HepG2 (cell line): ENCODE results near the gene SHISA6. TPM values are rescaled to one million over a fixed set of nuclear protein-coding genes. Genes with fewer than 3 reads are reported as not detected.

Source experiments
- ATAC-seq: fragments of 200-7000 bp; cut with Tn5 transposase; 3 replicates; pipeline ENCODE4 v1.9.1; 2020; ENCODE audit warnings: mild to moderate bottlenecking, moderate library complexity
- BruUV-seq: library from RNA; stranded (reverse); fragments of 400-500 nt; replicated peaks from 2 replicates; lab custom pipeline; 2021; lab: Mats Ljungman, UMichigan
- CTCF ChIA-PET: fragments of 300-600 bp; formaldehyde crosslinking; extraction: SDS; loops from one replicate; lab custom pipeline; 2021; ENCODE audit warnings: low total read pairs, inconsistent platforms, low intra/inter-chr PET ratio; lab: Yijun Ruan, JAX
- POLR2A ChIA-PET: fragments of 350-600 bp; sonication (Branson Sonifier 250); formaldehyde crosslinking; loops from one replicate; lab custom pipeline; 2020; ENCODE audit warnings: antibody characterized with exemption, inconsistent platforms; lab: Yijun Ruan, JAX
- DNase-seq: peaks from one replicate; pipeline ENCODE4 v3.0.0-alpha.2; 2015; ENCODE audit warnings: low spot score
- FAIRE-seq: peaks from 3 replicates; lab custom pipeline; 2011; peaks lifted over from hg19 to GRCh38; lab: Jason Lieb, UNC
- H2AFZ ChIP-seq: one replicate; pipeline ENCODE4 v1.6.1; 2011; ENCODE audit warnings: low read length, inconsistent platforms
- H3K27ac ChIP-seq: fragments of 300-600 bp; 3 replicates; pipeline ENCODE4 v1.8.0; 2011; ENCODE audit warnings: mixed run types, mild to moderate bottlenecking, mixed read lengths, low read length, inconsistent platforms; ENCODE audit not compliant: insufficient read depth; ENCODE audit errors: extremely low read length
- H3K27me3 ChIP-seq, 2 experiments: fragments of 200-600 bp in 1 of 2; 2 replicates in 1 of 2; 3 replicates in 1 of 2; pipeline versions ENCODE4 v1.6.0 to v1.8.0; 2011; ENCODE audit warnings: low read length in 2 of 2, mild to moderate bottlenecking in 2 of 2, moderate library complexity in 2 of 2, inconsistent platforms in 1 of 2; ENCODE audit not compliant: insufficient read depth in 2 of 2, control insufficient read depth in 1 of 2
- H3K36me3 ChIP-seq, 2 experiments: fragments of 200-600 bp in 1 of 2; replicated peaks in 1 of 2; 2 replicates in 1 of 2; 3 replicates in 1 of 2; pipeline versions ENCODE4 v1.5.1 to v1.8.0; 2011; ENCODE audit warnings: low read length in 2 of 2, inconsistent platforms in 1 of 2; ENCODE audit not compliant: insufficient read depth in 2 of 2, control insufficient read depth in 1 of 2
- H3K4me1 ChIP-seq: 2 replicates; pipeline ENCODE4 v1.5.1; 2012; ENCODE audit warnings: low read length, inconsistent platforms; ENCODE audit not compliant: insufficient read depth
- H3K4me2 ChIP-seq: 2 replicates; pipeline ENCODE4 v1.6.0; 2011; ENCODE audit warnings: low read depth, low read length, inconsistent platforms
- H3K4me3 ChIP-seq, 3 experiments: fragments of 200-600 bp in 1 of 3; sonication (generic), shearing (Covaris generic) in 1 of 3; replicated peaks in 1 of 3; 2 replicates each; pipeline ENCODE4 v1.5.1; 2011 to 2016; ENCODE audit warnings: low read length in 3 of 3, inconsistent platforms in 2 of 3, low read depth in 2 of 3, mild to moderate bottlenecking in 2 of 3, control low read depth in 1 of 3, mixed read lengths in 1 of 3; ENCODE audit not compliant: insufficient read depth in 1 of 3
- H3K79me2 ChIP-seq: one replicate; pipeline ENCODE4 v1.6.1; 2011; ENCODE audit warnings: low read length, inconsistent platforms; ENCODE audit not compliant: insufficient read depth
- H3K9ac ChIP-seq: 2 replicates; pipeline ENCODE4 v1.6.0; 2011; ENCODE audit warnings: mild to moderate bottlenecking, low read depth, low read length, inconsistent platforms; ENCODE audit not compliant: insufficient read depth
- H3K9me3 ChIP-seq: 2 replicates; pipeline ENCODE4 v1.5.1; 2012; ENCODE audit warnings: mild to moderate bottlenecking, low read length
- H4K20me1 ChIP-seq: 2 replicates; pipeline ENCODE4 v1.6.0; 2011; ENCODE audit warnings: inconsistent platforms, mild to moderate bottlenecking, low read length, moderate library complexity; ENCODE audit not compliant: insufficient read depth
- DBP ChIP-seq: sonication (generic); formaldehyde crosslinking; IDR thresholded peaks from 2 replicates; pipeline ENCODE4 v1.4.0; 2020; ENCODE audit warnings: missing genetic modification reagents; ENCODE audit errors: not compliant biosample characterization
- IKZF4 ChIP-seq: sonication (generic); formaldehyde crosslinking; IDR thresholded peaks from 2 replicates; pipeline ENCODE4 v1.5.1; 2020; ENCODE audit warnings: borderline replicate concordance, mild to moderate bottlenecking, low read depth, missing genetic modification reagents; ENCODE audit errors: not compliant biosample characterization
- MAF1 ChIP-seq: sonication (generic); formaldehyde crosslinking; IDR thresholded peaks from 2 replicates; pipeline ENCODE4 v1.5.0; 2020; ENCODE audit warnings: missing genetic modification reagents, borderline replicate concordance
- RARG ChIP-seq: sonication (generic); formaldehyde crosslinking; IDR thresholded peaks from 2 replicates; pipeline ENCODE4 v1.4.0; 2020; ENCODE audit warnings: low read depth, mild to moderate bottlenecking, missing genetic modification reagents
- RBFOX2 ChIP-seq: fragments of 200-400 bp; formaldehyde crosslinking; IDR thresholded peaks from 2 replicates; pipeline ENCODE4 v1.6.1; 2017; ENCODE audit warnings: low read depth, mild to moderate bottlenecking, low read length
- ZNF20 ChIP-seq: sonication (generic); formaldehyde crosslinking; IDR thresholded peaks from 2 replicates; pipeline ENCODE4 v1.4.0; 2020; ENCODE audit warnings: mild to moderate bottlenecking, moderate library complexity, missing genetic modification reagents
- WGBS: methylation state at CpG from one replicate; pipeline ENCODE4 v1.1.6; 2017; ENCODE audit warnings: low lambda C conversion rate; 5-methylcytosine and 5-hydroxymethylcytosine counted together
- in situ Hi-C: cut with HindIII; loops from 2 replicates; pipeline ENCODE4 v1.10.0; 2017; ENCODE audit warnings: low pct_unique_long_range_greater_than_20kb; ENCODE audit not compliant: extremely low pct_ligation_motif_present
- intact Hi-C: fragments of 100-400 bp; cut with micrococcal nuclease; formaldehyde crosslinking; loops from one replicate; pipeline ENCODE4 v1.10.0; 2022; ENCODE audit not compliant: unreplicated experiment
- polyA plus RNA-seq, 8 experiments: library from polyadenylated mRNA; depleted of rRNA in 3 of 8; stranded (reverse) in 7 of 8; unstranded in 1 of 8; fragments of >200 nt; fragmentation: Illumina TruSeq in 4 of 8; extraction: Trizol in 4 of 8; gene quantifications; 2 replicates each; pipeline versions ENCODE4 v1.2.1 to v1.2.3, GENCODE V29; 2011 to 2016; ENCODE audit warnings: low read depth in 4 of 8, missing spikeins in 1 of 8, mixed read lengths in 1 of 8; ENCODE audit not compliant: insufficient read depth in 1 of 8
- total RNA-seq, 5 experiments: library from RNA; depleted of rRNA; stranded (reverse); fragments of >200 nt; fragmentation: Illumina TruSeq; extraction: Trizol; gene quantifications; 2 replicates each; pipeline ENCODE4 v1.2.3, GENCODE V29; 2016; ENCODE audit warnings: low read depth in 1 of 5
- TF ChIP-seq, protein P1 (sequence below): sonication (generic); formaldehyde crosslinking; IDR thresholded peaks from 2 replicates; pipeline ENCODE4 v1.5.1; 2020; ENCODE audit warnings: missing genetic modification reagents, mild to moderate bottlenecking, borderline replicate concordance
- TF ChIP-seq, protein P2 (sequence below): sonication (generic); formaldehyde crosslinking; IDR thresholded peaks from 2 replicates; pipeline ENCODE4 v1.8.0; 2022; ENCODE audit warnings: missing genetic modification reagents, mild to moderate bottlenecking, borderline replicate concordance

The SHISA6 gene
- total and polyA plus RNA-seq, 2 of the 13 experiments (the other 11 are each of a cell fraction or from before 2014, with no cell fraction given) = not detected

DNA sequence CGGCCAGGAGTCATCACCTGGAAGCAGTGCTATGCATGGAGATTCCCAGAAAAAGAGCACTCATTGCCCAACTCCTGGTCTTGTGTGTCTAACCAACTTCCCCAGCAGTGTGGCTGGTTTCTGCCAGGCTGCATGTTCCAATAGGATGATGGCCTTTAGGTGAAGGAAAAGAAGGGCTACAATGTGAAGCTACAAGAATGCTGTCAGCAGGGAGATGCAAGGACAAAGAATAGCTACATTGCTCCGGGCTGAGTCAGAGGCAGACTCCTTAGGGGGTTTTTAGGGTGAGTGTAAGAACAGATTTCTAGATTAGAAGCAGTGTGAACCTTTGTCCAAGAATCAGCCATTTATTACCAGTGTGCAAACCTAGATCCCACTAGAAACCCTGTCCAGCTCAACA lies 294.2 kb downstream of the SHISA6 start (continued):
- TF ChIP-seq, protein P1, sequence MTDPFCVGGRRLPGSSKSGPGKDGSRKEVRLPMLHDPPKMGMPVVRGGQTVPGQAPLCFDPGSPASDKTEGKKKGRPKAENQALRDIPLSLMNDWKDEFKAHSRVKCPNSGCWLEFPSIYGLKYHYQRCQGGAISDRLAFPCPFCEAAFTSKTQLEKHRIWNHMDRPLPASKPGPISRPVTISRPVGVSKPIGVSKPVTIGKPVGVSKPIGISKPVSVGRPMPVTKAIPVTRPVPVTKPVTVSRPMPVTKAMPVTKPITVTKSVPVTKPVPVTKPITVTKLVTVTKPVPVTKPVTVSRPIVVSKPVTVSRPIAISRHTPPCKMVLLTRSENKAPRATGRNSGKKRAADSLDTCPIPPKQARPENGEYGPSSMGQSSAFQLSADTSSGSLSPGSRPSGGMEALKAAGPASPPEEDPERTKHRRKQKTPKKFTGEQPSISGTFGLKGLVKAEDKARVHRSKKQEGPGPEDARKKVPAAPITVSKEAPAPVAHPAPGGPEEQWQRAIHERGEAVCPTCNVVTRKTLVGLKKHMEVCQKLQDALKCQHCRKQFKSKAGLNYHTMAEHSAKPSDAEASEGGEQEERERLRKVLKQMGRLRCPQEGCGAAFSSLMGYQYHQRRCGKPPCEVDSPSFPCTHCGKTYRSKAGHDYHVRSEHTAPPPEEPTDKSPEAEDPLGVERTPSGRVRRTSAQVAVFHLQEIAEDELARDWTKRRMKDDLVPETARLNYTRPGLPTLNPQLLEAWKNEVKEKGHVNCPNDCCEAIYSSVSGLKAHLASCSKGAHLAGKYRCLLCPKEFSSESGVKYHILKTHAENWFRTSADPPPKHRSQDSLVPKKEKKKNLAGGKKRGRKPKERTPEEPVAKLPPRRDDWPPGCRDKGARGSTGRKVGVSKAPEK (CRISPR knock-in tag) = no peak
- TF ChIP-seq RBFOX2 (no peak), IKZF4 (CRISPR knock-in tag) (no peak), MAF1 (CRISPR knock-in tag) (no peak)
- TF ChIP-seq, protein P2, sequence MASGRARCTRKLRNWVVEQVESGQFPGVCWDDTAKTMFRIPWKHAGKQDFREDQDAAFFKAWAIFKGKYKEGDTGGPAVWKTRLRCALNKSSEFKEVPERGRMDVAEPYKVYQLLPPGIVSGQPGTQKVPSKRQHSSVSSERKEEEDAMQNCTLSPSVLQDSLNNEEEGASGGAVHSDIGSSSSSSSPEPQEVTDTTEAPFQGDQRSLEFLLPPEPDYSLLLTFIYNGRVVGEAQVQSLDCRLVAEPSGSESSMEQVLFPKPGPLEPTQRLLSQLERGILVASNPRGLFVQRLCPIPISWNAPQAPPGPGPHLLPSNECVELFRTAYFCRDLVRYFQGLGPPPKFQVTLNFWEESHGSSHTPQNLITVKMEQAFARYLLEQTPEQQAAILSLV = no peak

DNA sequence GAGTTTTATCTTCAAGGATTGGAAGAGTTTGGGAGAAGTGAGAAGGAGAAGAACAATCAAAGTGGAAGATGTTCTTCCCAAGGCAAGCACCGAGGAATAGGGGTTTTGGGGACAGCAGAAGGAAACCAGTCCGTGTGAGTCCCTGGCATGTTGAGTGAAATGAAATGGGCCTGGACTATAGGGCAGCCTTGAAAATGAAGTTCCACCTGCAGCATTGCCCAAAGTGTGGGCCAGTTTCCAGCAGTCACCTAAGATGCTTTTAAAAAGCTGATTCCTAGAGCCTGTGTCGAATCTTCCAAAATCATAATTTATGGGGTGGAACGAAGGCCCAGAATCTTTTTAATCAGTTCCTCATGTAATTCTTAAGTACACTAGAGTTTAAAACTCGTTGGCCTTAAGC lies 297.4 kb downstream of the SHISA6 start:
- Histone ChIP-seq H4K20me1 (no peaks in the 10 kb centered on the region), H3K4me3 (no peak overlapping the region), H3K9ac (no peak overlapping the region), H3K79me2 (no peaks in the 10 kb centered on the region), H3K27ac (no peak overlapping the region), H3K27me3 (no peaks in the 10 kb centered on the region), H3K36me3 (no peaks in the 10 kb centered on the region), H3K9me3 (peaks cover 34% of the 10 kb centered on the region), H3K4me2 (no peak overlapping the region), H2AFZ (no peak overlapping the region), H3K4me1 (no peaks in the 10 kb centered on the region)
- intact Hi-C loops (no loop called here), in situ Hi-C loops (no loop called here)
- ChIA-PET POLR2A (no interaction called here), CTCF (no interaction called here)
- no TSS peak for BruUV-seq
- FAIRE-seq (no peak), DNase-seq (no peak), ATAC-seq (no peak)
- 5% methylated on average over 5 of the region's 5 CpGs for WGBS
- TF ChIP-seq ZNF20 (no peak), RARG (CRISPR knock-in tag) (no peak), DBP (CRISPR knock-in tag) (no peak)
- TF ChIP-seq, all 625 proteins: peak for 0
